NCI-H82 treated with DMSO at 0.1 percent for 48 hours (cell line): Measurements from ENCODE around the gene TRPM3.
A peak's percentile ranks its signal among the peaks of the same experiment; 100 is the strongest.

ENCODE experiments used
- DNase-seq: peaks from one replicate; lab custom pipeline; 2025; ENCODE audit not compliant: unreplicated experiment; lab: John Stamatoyannopoulos, UW

The TRPM3 gene

GRCh38 chr9:70615464-70616138 lies 505.8 kb downstream of the TRPM3 start:
- DNase-seq = peak; percentile 88

GRCh38 chr9:70614786-70615463 lies 506.5 kb downstream of the TRPM3 start:
- DNase-seq = no peak

- no peak for DNase-seq
Observed at GRCh38 chr9:70613024-70613768, 508.2 kb downstream of the TRPM3 start.

GRCh38 chr9:70610287-70610644 lies 511.2 kb downstream of the TRPM3 start:
- no peak for DNase-seq

GRCh38 chr9:70609542-70610286 lies 511.7 kb downstream of the TRPM3 start:
- DNase-seq = no peak

- no peak for DNase-seq
Observed at GRCh38 chr9:70609011-70609410, 512.4 kb downstream of the TRPM3 start.

- DNase-seq = no peak
Observed at GRCh38 chr9:70607926-70608325, 513.5 kb downstream of the TRPM3 start.

- DNase-seq = no peak
Observed at GRCh38 chr9:70607329-70607728, 514.1 kb downstream of the TRPM3 start.

- no peak for DNase-seq
Observed at GRCh38 chr9:70603020-70603411, 518.4 kb downstream of the TRPM3 start.

- peak; percentile 58 for DNase-seq
Observed at GRCh38 chr9:70602321-70603019, 519.0 kb downstream of the TRPM3 start.

GRCh38 chr9:70601000-70601951 lies 520.1 kb downstream of the TRPM3 start:
- DNase-seq = peak; percentile 33

- DNase-seq = no peak
Observed at GRCh38 chr9:70600506-70600905, 520.9 kb downstream of the TRPM3 start.

GRCh38 chr9:70597886-70598285 lies 523.5 kb downstream of the TRPM3 start:
- no peak for DNase-seq

GRCh38 chr9:70595211-70595610 lies 526.2 kb downstream of the TRPM3 start:
- DNase-seq = no peak

GRCh38 chr9:70594386-70594944 lies 527.0 kb downstream of the TRPM3 start:
- no peak for DNase-seq

GRCh38 chr9:70593241-70593640 lies 528.2 kb downstream of the TRPM3 start:
- no peak for DNase-seq

GRCh38 chr9:70590315-70590677 lies 531.1 kb downstream of the TRPM3 start:
- no peak for DNase-seq

- DNase-seq = no peak
Observed at GRCh38 chr9:70589571-70590314, 531.7 kb downstream of the TRPM3 start.

- no peak for DNase-seq
Observed at GRCh38 chr9:70588999-70589398, 532.4 kb downstream of the TRPM3 start.
